Measurements from ENCODE around the gene ITK. TPM values are rescaled to one million over a fixed set of nuclear protein-coding genes. Genes with fewer than 3 reads are reported as not detected.
A peak's percentile ranks its signal among the peaks of the same experiment; 100 is the strongest.

The ITK gene
- total RNA-seq, 3 donors from 2014 or later (not counting 1 experiment from before 2014, with no cell fraction given): 153 to 188 (median 186) TPM

DNA sequence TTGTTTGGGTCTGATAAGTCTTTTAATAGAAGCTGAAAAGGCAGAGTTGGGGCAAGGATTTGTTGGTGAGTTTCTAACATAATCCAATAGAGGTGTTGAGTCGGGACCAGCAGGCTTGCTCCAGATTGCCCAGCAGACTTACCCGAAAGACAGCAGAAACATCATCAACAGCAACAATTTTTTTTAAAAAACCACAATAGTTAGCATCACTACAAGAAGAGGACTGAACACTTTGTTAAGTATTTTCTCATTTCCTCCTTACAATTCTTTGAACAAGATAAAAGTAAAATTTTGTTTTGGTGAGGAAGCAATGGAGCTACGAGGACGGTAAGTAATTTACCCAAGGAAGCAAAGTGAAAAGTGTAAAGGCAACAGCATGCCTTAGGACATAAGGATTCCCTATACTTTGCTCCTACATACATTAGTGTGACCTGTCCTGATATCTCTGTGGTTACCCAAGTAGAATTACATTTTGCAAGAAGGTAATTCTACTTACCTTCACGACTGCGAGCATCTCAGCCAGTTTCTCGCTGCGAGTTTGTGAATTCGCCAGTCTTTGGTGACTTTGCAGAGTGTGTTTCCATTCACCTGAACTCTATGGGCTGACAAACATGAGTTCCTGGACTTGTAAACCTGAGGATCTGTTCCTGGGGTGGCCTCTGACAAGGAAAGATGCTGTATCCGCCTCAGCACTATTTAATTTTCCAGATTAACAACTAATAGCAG is 13.2 kb downstream of the ITK start:
- peak overlapping the region; percentile 71 for H3K4me3 Mint-ChIP-seq
- H3K9me3 Mint-ChIP-seq: no peaks in the 10 kb centered on the region
- H3K27me3 Mint-ChIP-seq (ENCODE audit: low read depth in 2 of 2): no peaks in the 10 kb centered on the region
- intact Hi-C loops (cut with micrococcal nuclease): loop anchor here (1.0 kb wide), 1 partner anchor 13 kb away; no protein-coding TSS in a partner anchor
- DNase-seq (peak in 1 of 2 donors; percentile 76), ATAC-seq (peak; percentile 49 to 75 (median 64))
- no peaks in the 10 kb centered on the region for H3K9me3 ChIP-seq (ENCODE audit: control insufficient read depth, insufficient read depth, low read length)
- H3K4me3 ChIP-seq (ENCODE audit: low read length): no peak overlapping the region
- peaks cover 7% of the 10 kb centered on the region for H3K36me3 Mint-ChIP-seq
- peak overlapping the region; percentile 82 to 97 for H3K27ac Mint-ChIP-seq
- WGBS (ENCODE audit: insufficient coverage): 48% methylated on average over 8 of the region's 10 CpGs
- no peak for TF ChIP-seq CTCF (IDR thresholded peaks at IDR 0.05)
- no peaks in the 10 kb centered on the region for H3K27me3 ChIP-seq (ENCODE audit: control insufficient read depth, insufficient read depth, low read length)
- H3K4me1 ChIP-seq (ENCODE audit: control insufficient read depth, insufficient read depth, low read length): peaks cover 47% of the 10 kb centered on the region
- peak overlapping the region; percentile 68 for H3K27ac ChIP-seq (ENCODE audit: low read length)
- H3K36me3 ChIP-seq (ENCODE audit: control insufficient read depth, insufficient read depth, low read length): peaks cover 4% of the 10 kb centered on the region
- H3K4me1 Mint-ChIP-seq: peaks cover 84 to 88% of the 10 kb centered on the region in 2 donors

DNA sequence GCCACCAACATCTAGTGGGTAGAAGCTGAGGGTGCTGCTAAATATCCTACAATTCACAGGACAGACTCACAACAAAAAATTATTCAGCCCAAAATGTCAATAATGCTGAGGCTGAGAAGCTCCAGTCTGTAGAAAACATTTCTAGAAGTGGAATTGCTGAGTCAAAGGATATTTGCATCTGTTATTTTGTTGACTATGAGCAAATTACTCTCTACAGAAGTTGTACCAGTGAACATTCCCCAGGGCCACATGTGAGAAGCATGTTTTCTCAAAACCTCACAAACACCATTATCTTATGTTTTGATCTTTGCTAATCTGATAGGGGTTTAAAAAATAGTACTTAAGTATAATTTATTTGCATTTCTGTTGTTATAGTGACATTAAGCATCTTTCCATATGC is 15.4 kb downstream of the ITK start:
- H3K4me3 Mint-ChIP-seq: peak overlapping the region; percentile 73
- Histone ChIP-seq H3K27me3 (ENCODE audit: control insufficient read depth, insufficient read depth, low read length) (no peaks in the 10 kb centered on the region), H3K36me3 (ENCODE audit: control insufficient read depth, insufficient read depth, low read length) (peaks cover 5% of the 10 kb centered on the region), H3K4me1 (ENCODE audit: control insufficient read depth, insufficient read depth, low read length) (peaks cover 54% of the 10 kb centered on the region), H3K4me3 (ENCODE audit: low read length) (no peak overlapping the region), H3K27ac (ENCODE audit: low read length) (no peak overlapping the region), H3K9me3 (ENCODE audit: control insufficient read depth, insufficient read depth, low read length) (no peaks in the 10 kb centered on the region)
- ATAC-seq: peak in 1 of 3 donors; percentile 12
- peaks cover 7% of the 10 kb centered on the region for H3K36me3 Mint-ChIP-seq
- DNase-seq: peak in 1 of 2 donors; percentile 69
- no peak for TF ChIP-seq CTCF (IDR thresholded peaks at IDR 0.05)
- H3K4me1 Mint-ChIP-seq: peaks cover 79 to 84% of the 10 kb centered on the region in 2 donors
- H3K27me3 Mint-ChIP-seq (ENCODE audit: low read depth in 2 of 2): no peaks in the 10 kb centered on the region
- no peaks in the 10 kb centered on the region for H3K9me3 Mint-ChIP-seq
- intact Hi-C loops (cut with micrococcal nuclease): loop anchor here (5.0 kb wide), 3 partner anchors 54 to 76 kb away; partner anchors contain the start of gene MED7
- H3K27ac Mint-ChIP-seq: peak overlapping the region; percentile 82 to 97

DNA sequence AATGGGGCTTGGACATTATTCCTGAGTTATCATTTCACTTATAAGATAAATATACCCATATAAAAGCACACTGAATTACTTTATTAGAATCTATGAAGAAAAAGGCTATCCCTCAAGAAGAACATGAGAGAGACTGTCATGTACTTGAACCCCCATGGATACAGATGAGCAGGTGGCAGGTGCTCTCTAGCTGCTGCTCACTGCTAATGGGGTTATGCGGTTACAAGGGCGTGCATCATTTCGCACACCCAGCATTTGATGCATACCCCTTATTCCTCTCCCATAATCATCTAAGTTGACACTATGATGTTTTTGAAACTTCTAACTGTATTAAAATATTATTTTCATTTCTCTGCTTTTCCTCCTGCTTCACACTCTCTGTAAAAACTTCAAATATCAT is 16.4 kb downstream of the ITK start:
- Histone ChIP-seq H3K27me3 (ENCODE audit: control insufficient read depth, insufficient read depth, low read length) (no peaks in the 10 kb centered on the region), H3K4me3 (ENCODE audit: low read length) (no peak overlapping the region), H3K36me3 (ENCODE audit: control insufficient read depth, insufficient read depth, low read length) (peaks cover 3% of the 10 kb centered on the region), H3K9me3 (ENCODE audit: control insufficient read depth, insufficient read depth, low read length) (no peaks in the 10 kb centered on the region), H3K4me1 (ENCODE audit: control insufficient read depth, insufficient read depth, low read length) (peaks cover 62% of the 10 kb centered on the region), H3K27ac (ENCODE audit: low read length) (no peak overlapping the region)
- Mint-ChIP-seq H3K4me3 (peak overlapping the region; percentile 70), H3K36me3 (peaks cover 2% of the 10 kb centered on the region), H3K9me3 (no peaks in the 10 kb centered on the region), H3K27ac (peak overlapping the region; percentile 82 to 97), H3K4me1 (peaks cover 82 to 85% of the 10 kb centered on the region in 2 donors), H3K27me3 (ENCODE audit: low read depth in 2 of 2) (no peaks in the 10 kb centered on the region)
- 83% methylated on average over 3 of the region's 3 CpGs for WGBS (ENCODE audit: insufficient coverage)
- intact Hi-C loops (cut with micrococcal nuclease): loop anchor here (5.0 kb wide), 3 partner anchors 55 to 75 kb away; partner anchors contain the start of gene MED7
- peak in 1 of 2 donors; percentile 72 for DNase-seq
- ATAC-seq: no peak
- TF ChIP-seq CTCF (IDR thresholded peaks at IDR 0.05): no peak

Data from natural killer cell (primary cell).